Dedifferentiated amniotic fluid mesenchymal stem cell (primary cell): ENCODE measurements around the gene SULF2.

ENCODE experiments used
- DNase-seq: peaks from one replicate; pipeline ENCODE4 v3.0.0-alpha.2; 2016; ENCODE audit errors: extremely low spot score

The SULF2 gene

DNA sequence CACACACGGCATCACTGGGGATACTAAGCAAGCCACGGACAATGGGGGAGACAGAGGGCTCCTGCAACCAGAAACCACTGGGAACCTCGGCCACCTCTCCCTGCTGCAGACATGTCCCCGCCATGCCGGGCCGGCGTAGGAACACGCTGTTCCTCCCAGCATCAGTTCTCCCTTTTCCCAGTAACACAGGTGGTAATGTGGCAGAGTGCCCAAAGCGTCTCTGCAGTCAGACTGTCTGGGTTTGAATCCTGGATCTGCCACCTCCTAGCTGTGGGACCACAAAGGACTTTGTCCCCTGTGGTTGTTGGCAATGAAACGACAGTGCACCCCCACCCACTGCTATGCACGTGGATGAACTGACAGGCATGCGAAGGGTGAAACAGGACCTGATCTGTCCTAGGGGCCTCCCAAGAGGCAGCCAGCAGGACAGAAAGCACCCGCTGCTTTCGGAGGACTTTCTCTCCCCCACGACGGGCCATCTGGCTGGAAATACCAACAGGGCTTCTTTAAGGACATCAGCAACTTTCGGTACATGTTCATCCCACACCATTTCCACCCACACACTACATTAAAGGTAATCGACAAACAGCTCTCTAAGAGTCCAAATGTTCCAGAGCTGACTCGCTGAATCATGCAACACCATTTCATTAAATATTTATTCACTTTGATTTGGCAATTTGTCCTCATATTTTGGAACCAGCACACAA, 74.1 kb downstream of the SULF2 start:
- DNase-seq = no peak

DNA sequence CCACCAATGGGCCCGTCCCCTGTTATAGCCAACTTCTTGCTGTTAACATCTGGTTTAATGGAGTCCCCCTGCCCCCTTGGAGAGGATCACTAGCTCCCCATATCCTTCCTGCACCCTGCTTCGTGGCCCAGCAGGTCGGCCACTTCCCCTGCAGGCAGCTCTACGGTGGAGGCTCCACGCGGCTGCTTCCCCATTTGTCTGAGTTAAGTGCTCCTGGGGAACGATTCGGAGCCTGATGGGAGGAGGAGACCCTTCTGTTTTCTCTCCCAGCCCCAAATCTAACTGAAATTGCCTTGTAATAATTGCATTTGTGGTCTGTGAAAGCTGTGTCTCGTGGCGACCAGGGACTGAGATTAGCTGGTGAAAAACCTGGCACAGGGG, 74.6 kb downstream of the SULF2 start:
- DNase-seq = no peak

DNA sequence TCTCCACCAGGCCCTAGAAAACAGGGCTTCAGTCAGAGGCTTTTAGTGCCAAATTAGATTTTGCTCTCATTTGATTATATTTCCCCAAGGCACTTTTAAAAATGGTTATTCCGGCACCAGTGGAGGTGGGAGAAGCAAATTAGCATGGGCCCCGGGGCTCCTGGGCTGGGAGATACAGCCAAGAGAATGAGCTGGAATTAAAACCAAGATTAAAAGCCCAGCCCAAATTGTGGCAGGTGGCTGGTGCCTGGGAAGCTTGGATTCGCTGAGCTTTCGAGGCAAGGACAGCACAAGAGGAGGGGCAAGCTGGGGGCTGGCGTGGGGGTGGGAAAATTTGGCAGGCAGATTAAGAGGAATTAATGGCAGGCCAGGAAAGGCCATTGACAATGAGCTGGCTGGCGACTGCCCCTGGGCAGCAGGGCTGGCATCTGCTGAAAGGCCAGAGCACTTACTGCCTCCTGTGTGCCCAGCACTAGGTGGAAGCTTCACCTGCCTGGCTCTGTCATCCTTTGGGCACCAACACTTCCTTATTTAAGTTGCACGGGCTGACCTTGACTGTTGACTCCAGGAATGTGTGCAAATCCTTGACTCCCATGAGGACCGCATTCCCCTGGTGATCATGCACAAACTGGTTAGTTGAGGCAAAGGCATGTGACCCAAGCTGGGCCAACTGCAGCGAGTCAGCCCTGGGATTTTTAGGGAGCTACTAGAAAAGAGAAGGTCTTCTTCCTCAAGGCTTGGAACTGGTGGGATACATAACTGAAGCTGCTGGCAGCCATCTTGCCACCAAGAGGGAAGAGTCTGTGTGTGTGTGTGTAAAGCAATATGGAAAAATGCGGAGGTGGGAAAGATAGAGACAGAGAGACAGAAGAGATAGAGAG, 76.1 kb downstream of the SULF2 start:
- DNase-seq = no peak

- DNase-seq = no peak
These were observed 77.0 kb downstream of the SULF2 start for GRCh38 chr20:47708140-47708807.

- DNase-seq = no peak
These were observed 78.9 kb downstream of the SULF2 start for GRCh38 chr20:47706345-47706744.

- DNase-seq = no peak
These were observed 79.8 kb downstream of the SULF2 start for GRCh38 chr20:47705497-47705856.

GRCh38 chr20:47704746-47705496, 80.4 kb downstream of the SULF2 start:
- no peak for DNase-seq

DNA sequence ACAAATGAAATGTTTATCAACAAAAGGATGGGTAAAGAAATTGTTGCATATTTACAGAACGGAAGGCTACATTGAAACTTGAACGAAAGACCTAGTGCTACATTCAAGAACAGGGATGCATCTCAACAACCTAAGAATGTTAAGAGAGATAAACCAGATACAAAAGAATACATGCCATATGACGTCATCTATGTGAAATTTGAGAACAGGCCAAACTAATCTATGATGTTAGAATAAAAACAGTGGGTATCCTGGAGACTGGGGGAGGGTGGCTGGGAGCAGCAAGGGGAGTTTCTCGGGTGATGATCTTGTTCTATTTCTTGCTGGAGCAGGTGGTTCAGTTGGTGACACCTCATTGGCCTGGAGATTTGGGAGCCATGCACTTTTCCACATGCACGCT, 81.5 kb downstream of the SULF2 start:
- DNase-seq = no peak

DNA sequence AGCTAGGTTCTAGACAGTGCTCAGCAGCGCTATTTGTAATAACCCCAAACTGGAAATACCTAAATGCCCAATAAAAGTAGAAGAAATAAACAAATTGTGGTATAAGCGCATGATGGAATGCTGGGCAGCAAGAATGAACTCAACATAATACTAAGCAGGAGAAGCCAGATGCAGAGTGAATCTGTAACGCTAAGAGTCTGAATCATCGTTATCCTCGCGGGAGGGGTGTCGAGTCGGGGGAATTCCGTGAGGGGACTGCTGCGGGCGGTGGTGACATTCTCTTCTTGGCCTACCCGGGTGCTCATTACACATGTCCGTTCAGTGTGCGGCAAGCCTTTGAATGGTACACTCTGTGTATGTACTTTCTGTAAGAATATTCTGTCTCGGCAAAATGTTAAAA, 83.7 kb downstream of the SULF2 start:
- DNase-seq = no peak

DNA sequence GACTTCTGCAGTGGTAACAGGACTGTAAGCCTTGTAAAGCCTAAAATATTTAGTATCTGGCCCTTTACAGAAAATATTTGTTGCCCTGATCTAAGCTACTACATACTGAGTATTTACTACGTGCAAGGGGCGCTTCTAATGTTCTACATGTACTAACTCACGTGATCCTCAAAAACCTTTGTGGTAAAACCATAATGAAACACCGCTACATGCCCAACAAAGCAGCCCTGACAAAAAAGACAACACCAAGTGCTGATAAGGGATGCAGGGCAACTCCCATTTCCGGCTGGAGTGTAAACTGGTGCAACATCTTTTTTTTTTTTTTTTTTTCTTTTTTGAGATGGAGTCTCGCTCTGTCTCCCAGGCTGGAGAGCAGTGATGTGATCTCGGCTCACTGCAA, 85.0 kb downstream of the SULF2 start:
- no peak for DNase-seq

- DNase-seq = no peak
These were observed 85.5 kb downstream of the SULF2 start for GRCh38 chr20:47699818-47700217.

DNA sequence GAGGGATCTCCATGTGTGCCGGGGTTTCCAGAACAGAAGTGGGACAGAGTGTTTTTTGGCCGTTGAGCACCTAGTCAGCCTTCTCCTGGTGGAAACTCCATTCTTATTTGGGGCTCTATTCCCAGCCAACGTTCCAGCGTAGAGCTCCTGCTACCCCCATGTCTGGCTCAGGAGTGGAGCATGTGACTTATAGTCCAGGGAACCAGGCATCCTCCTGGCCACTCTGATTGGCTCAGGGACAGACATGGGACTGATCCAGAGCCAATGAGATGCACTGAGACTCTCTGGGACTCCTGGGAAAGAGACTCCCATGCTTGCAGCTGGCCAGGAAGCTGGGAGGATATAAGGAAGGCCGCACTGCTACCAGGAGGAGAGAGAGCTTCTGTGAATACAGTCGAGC, 87.1 kb downstream of the SULF2 start:
- no peak for DNase-seq

DNA sequence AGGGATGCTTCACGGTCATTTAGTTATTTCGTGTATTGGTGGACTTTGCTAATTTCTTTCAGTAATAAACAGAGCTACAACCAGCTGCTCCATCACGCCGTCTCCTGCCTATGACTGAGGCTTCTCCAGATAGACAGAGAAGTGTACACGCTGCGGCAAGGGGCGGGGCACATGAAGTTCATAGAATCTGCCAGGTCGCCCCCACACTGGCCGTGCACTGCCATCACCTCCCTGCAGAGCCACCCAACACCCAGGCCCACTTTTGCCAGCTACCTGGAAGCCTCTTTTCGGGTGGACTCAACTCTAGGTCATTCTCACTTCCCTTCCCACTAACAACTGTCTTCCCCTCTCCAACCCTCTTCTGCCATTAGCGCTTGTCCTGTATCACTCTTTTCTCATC, 88.4 kb downstream of the SULF2 start:
- no peak for DNase-seq

DNA sequence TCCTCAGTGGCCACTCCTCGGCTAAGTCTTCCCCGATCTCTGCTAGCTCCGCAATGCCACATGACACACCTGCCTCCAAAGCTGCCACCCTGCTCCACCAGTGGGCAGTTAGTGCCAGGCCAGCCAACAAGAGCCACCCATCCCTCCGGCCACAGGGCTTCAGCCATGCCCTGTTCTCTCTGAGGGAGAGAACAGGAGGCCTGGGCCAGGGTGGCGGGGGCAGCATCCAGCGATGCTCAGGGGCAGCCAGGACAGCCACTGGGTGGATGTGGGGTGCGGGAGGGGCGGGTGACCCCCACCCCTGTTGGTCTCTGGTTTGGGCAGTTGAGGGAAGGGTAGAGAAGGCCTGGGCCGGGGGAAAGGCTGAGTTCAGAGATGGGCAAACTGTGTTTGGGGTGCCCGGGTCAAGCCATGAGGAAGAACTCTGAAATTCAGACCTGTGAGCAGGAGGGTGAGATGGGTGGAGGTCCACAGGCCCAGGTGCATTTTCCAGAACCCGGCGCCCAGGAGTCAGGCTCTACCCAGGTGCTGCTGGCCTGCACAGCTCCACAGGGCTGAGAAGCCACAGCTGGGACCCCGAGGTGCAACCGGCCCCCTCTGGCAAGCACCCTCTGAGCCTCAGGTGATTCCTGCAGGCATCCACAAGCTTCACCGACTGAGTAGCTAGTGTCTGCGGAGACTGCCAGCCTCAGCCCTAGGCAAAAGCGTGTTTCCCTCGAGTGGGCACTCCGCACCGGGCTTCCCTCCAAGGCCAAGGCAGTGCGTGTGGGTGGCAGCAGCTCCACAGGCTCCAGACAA, 91.1 kb downstream of the SULF2 start:
- DNase-seq = no peak

GRCh38 chr20:47691625-47692024, 93.7 kb downstream of the SULF2 start:
- DNase-seq = no peak

GRCh38 chr20:47689731-47690130, 95.5 kb downstream of the SULF2 start:
- no peak for DNase-seq

GRCh38 chr20:47688385-47689381, 96.6 kb downstream of the SULF2 start:
- DNase-seq = no peak

DNA sequence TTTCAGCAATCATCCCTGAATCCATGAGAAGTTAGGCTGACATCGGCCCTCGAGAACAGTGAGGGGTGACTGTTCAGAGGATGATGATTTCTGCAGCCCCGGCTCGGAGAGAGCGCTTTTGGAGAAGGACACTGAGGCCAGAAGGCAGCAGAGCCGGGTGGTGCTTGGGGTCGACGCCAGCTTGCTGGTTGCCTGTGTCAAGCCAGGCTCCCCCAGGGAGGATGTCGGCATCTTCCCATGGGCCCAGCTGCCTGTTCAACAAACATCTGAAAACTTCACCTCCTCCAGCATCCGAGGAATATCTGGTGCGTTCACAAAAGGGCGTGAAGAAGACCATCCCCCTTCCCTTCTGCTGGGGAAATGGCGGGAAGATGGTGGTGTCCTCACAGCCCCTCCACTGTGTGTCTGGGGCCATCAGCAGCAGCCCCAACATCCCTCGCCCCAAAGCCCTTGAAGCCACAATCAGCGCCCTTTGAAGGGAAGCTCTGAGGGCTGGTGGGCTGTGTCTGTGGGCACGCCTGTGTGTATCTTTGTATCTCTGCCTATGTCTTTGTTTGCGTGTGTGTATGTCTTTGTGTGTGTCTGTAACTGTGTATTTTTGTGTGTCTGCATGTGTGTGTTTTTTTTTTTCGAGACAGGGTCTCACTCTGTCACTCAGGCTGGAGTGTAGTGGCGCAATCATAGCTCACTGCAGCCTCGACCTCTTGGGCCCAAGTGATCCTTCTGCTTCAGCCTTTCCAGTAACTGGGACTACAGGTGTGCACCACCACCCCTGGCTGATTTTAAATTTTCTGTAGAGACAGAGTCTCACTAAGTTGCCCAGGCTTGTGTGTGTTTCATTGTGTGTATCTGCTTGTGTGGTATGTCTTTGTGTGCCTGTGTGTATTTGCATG, 97.9 kb downstream of the SULF2 start:
- no peak for DNase-seq

- no peak for DNase-seq
These were observed 98.7 kb downstream of the SULF2 start for GRCh38 chr20:47686545-47686944.
